ENCODE results near the gene RNF223. TPM values are rescaled to one million over a fixed set of nuclear protein-coding genes. Genes with fewer than 3 reads are reported as not detected.
A peak's percentile ranks its signal among the peaks of the same experiment; 100 is the strongest.

RNF223 gene
- total RNA-seq, 1 donor from 2014 or later, result 0.65 TPM

DNA sequence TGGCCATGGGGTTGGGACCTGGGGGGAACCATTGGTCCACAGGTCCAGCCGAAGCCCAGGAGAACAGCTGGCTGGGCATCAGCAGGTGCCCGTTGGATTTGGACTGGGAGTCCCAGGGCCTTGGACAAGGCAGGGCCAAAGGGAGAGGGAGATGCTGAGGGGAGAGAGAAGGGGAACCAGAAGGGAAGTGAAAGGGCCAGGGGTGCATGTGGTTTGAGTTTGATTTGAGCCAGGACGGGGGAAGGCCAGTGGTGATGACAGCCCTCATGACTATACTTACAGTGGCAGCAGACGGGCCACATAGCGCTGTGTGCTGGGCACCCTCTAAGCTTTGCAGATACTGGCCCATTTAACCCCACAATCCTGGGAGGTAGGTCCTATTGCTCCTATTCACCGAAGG lies 35.4 kb downstream of the RNF223 start:
- intact Hi-C loops (cut with DNase I), result no loop called here
- TF ChIP-seq, protein P1, sequence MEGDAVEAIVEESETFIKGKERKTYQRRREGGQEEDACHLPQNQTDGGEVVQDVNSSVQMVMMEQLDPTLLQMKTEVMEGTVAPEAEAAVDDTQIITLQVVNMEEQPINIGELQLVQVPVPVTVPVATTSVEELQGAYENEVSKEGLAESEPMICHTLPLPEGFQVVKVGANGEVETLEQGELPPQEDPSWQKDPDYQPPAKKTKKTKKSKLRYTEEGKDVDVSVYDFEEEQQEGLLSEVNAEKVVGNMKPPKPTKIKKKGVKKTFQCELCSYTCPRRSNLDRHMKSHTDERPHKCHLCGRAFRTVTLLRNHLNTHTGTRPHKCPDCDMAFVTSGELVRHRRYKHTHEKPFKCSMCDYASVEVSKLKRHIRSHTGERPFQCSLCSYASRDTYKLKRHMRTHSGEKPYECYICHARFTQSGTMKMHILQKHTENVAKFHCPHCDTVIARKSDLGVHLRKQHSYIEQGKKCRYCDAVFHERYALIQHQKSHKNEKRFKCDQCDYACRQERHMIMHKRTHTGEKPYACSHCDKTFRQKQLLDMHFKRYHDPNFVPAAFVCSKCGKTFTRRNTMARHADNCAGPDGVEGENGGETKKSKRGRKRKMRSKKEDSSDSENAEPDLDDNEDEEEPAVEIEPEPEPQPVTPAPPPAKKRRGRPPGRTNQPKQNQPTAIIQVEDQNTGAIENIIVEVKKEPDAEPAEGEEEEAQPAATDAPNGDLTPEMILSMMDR (IDR thresholded peaks at IDR 0.05), result no peak

GRCh38 chr1:1037366-1038327 lies 36.5 kb downstream of the RNF223 start:
- no peak overlapping the region for H3K27ac ChIP-seq
- ATAC-seq, result no peak
- DNase-seq, result no peak
- H3K4me3 ChIP-seq, result no peak overlapping the region
- H3K4me1 ChIP-seq, result peaks cover 24% of the 10 kb centered on the region
- intact Hi-C loops (cut with DNase I), result no loop called here
- H3K27me3 ChIP-seq (ENCODE audit: low read depth), result peaks cover 29% of the 10 kb centered on the region
- TF ChIP-seq, protein P1 (IDR thresholded peaks at IDR 0.05), result no peak
- H3K9me3 ChIP-seq, result no peaks in the 10 kb centered on the region
- H3K36me3 ChIP-seq, result no peaks in the 10 kb centered on the region

More for the DNA sequence above, 35.4 kb downstream of the RNF223 start:
- peaks cover 18% of the 10 kb centered on the region for H3K4me1 ChIP-seq
- no peaks in the 10 kb centered on the region for H3K36me3 ChIP-seq
- no peak overlapping the region for H3K27ac ChIP-seq
- ATAC-seq (no peak), DNase-seq (no peak)
- H3K27me3 ChIP-seq (ENCODE audit: low read depth), result peaks cover 21% of the 10 kb centered on the region
- no peaks in the 10 kb centered on the region for H3K9me3 ChIP-seq
- H3K4me3 ChIP-seq, result no peak overlapping the region

GRCh38 chr1:1035291-1035943 lies 38.7 kb downstream of the RNF223 start:
- TF ChIP-seq, protein P1 (IDR thresholded peaks at IDR 0.05), result no peak
- H3K9me3 ChIP-seq, result no peaks in the 10 kb centered on the region
- ATAC-seq, result no peak
- H3K4me1 ChIP-seq, result peaks cover 27% of the 10 kb centered on the region
- no peaks in the 10 kb centered on the region for H3K36me3 ChIP-seq
- H3K27ac ChIP-seq, result no peak overlapping the region
- H3K27me3 ChIP-seq (ENCODE audit: low read depth), result peaks cover 36% of the 10 kb centered on the region
- intact Hi-C loops (cut with DNase I), result no loop called here
- no peak overlapping the region for H3K4me3 ChIP-seq
- no peak for DNase-seq

GRCh38 chr1:1034439-1034781 lies 39.7 kb downstream of the RNF223 start:
- H3K4me1 ChIP-seq, result peaks cover 17% of the 10 kb centered on the region
- H3K9me3 ChIP-seq, result no peaks in the 10 kb centered on the region
- no peak for DNase-seq
- no peak for ATAC-seq
- peaks cover 28% of the 10 kb centered on the region for H3K27me3 ChIP-seq (ENCODE audit: low read depth)
- no peaks in the 10 kb centered on the region for H3K36me3 ChIP-seq
- no peak overlapping the region for H3K4me3 ChIP-seq
- intact Hi-C loops (cut with DNase I), result no loop called here
- TF ChIP-seq, protein P1 (IDR thresholded peaks at IDR 0.05), result no peak
- H3K27ac ChIP-seq, result no peak overlapping the region

GRCh38 chr1:1033731-1034438 lies 40.2 kb downstream of the RNF223 start:
- TF ChIP-seq, protein P1 (IDR thresholded peaks at IDR 0.05), result no peak
- Histone ChIP-seq H3K9me3 (no peaks in the 10 kb centered on the region), H3K27ac (no peak overlapping the region), H3K36me3 (no peaks in the 10 kb centered on the region), H3K27me3 (ENCODE audit: low read depth) (peaks cover 28% of the 10 kb centered on the region), H3K4me1 (peaks cover 12% of the 10 kb centered on the region), H3K4me3 (peak overlapping the region; percentile 54)
- no peak for DNase-seq
- intact Hi-C loops (cut with DNase I), result no loop called here
- no peak for ATAC-seq
